ENCODE results near the gene GLIS1. TPM values are rescaled to one million over a fixed set of nuclear protein-coding genes. Genes with fewer than 3 reads are reported as not detected.
"Not testable (repeated sequence)": the region's sequence is repeated elsewhere in the genome, so short reads cannot be mapped to it uniquely, and the experiment has no call there.

Gene GLIS1
- total RNA-seq, 4 donors from 2014 or later: 0.16 to 0.27 TPM; not detected in 2

DNA sequence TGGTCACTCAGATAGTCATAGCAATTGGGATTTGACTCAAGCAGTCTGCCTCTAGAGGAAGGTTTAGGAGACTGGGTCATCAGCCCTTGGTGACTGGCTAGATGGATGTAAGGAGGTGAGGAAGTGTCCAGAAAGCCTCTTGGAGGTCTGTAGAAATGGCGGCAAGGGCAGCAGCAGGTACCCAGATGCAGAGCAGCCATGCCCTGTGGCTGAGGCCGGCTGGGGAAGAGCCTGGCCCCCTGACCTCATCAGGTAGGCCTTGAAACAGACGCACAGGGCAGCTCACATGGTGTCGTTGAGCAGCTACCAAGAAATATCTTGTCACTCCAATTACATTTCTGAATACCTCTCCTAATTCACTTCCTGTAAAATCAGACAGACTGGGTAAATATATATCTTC lies 181.6 kb downstream of the GLIS1 start:
- no peak overlapping the region for H3K27ac ChIP-seq
- no peak for TF ChIP-seq POLR2A (IDR thresholded peaks at IDR 0.05)
- TF ChIP-seq, protein P1, sequence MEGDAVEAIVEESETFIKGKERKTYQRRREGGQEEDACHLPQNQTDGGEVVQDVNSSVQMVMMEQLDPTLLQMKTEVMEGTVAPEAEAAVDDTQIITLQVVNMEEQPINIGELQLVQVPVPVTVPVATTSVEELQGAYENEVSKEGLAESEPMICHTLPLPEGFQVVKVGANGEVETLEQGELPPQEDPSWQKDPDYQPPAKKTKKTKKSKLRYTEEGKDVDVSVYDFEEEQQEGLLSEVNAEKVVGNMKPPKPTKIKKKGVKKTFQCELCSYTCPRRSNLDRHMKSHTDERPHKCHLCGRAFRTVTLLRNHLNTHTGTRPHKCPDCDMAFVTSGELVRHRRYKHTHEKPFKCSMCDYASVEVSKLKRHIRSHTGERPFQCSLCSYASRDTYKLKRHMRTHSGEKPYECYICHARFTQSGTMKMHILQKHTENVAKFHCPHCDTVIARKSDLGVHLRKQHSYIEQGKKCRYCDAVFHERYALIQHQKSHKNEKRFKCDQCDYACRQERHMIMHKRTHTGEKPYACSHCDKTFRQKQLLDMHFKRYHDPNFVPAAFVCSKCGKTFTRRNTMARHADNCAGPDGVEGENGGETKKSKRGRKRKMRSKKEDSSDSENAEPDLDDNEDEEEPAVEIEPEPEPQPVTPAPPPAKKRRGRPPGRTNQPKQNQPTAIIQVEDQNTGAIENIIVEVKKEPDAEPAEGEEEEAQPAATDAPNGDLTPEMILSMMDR (IDR thresholded peaks at IDR 0.05): no peak
- TF ChIP-seq EP300 (IDR thresholded peaks at IDR 0.05): no peak
- no peak for TF ChIP-seq POLR2AphosphoS5 (IDR thresholded peaks at IDR 0.05)
- H3K36me3 ChIP-seq: no peaks in the 10 kb centered on the region
- WGBS, 2 donors (ENCODE audit: low coverage in 1 of 2): 93 to 100% methylated on average over 3 to 4 of the region's 4 CpGs
- H3K4me1 ChIP-seq: no peaks in the 10 kb centered on the region
- no peak for ATAC-seq
- H3K9me3 ChIP-seq: no peaks in the 10 kb centered on the region
- no peak overlapping the region for H3K4me3 ChIP-seq
- H3K27me3 ChIP-seq: peaks cover 20% of the 10 kb centered on the region

DNA sequence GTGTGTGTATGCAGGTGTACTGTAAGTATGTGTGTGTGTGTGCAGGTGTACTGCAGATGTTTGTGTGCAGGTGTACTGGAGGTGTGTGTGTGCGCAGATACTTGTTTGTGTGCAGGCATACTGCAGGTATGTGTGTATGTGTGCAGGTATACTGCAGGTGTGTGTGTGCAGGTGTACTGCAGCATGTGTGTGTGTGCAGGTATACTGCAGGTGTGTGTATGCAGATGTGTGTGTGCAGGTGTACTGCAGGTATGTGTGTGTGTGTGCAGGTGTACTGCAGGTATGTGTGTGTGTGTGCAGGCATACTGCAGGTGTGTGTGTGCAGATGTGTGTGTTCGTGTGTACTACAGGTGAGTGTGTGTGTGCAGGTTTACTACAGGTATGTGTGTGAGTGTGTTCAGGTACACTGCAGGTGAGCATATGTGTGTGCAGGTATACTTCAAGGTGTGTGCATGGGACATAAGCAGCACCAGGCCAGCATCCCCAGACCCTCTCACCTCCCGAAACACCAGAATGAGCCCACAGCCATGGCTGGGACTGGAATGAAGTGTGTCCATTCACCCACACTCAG lies 182.2 kb downstream of the GLIS1 start:
- ATAC-seq: no peak
- H3K4me3 ChIP-seq: no peak overlapping the region
- 85 to 100% methylated on average over 1 to 2 of the region's 3 CpGs for WGBS, 2 donors (ENCODE audit: low coverage in 1 of 2)

DNA sequence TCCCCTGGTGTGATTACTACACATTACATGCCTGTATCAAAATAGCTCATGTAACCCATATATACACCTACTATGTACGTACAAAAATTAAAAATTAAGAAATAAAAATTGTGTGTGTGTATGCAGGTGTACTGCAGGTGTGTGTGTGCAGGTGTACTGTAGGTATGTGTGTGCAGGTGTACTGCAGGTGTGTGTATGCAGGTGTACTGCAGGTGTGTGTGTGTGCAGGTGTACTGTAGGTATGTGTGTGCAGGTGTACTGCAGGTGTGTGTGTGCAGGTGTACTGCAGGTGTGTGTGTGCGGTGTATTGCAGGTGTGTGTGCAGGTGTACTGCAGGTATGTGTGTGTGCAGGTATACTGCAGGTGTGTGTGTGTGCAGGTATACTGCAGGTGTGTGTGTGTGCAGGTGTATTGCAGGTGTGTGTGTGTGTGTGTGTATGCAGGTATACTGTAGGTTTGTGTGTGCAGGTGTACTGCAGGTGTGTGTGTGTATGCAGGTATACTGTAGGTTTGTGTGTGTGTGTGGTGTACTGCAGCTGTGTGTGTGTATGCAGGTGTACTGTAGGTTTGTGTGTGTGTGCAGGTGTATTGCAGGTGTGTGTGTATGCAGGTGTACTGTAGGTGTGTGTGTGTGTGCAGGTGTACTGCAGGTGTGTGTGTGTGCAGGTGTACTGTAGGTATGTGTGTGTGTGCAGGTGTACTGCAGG lies 183.2 kb downstream of the GLIS1 start:
- H3K4me3 ChIP-seq, H3K9me3 ChIP-seq, H3K4me1 ChIP-seq, H3K27me3 ChIP-seq, ATAC-seq, H3K36me3 ChIP-seq, H3K27ac ChIP-seq: not testable (repeated sequence)
- WGBS, 2 donors (ENCODE audit: low coverage in 1 of 2): 81 to 100% methylated on average over 1 to 2 of the region's 2 CpGs

More for the DNA sequence above, 182.2 kb downstream of the GLIS1 start:
- TF ChIP-seq EP300 (IDR thresholded peaks at IDR 0.05): no peak
- TF ChIP-seq POLR2A (IDR thresholded peaks at IDR 0.05): no peak
- TF ChIP-seq, protein P1 (IDR thresholded peaks at IDR 0.05): no peak
- TF ChIP-seq POLR2AphosphoS5 (IDR thresholded peaks at IDR 0.05): no peak
- Histone ChIP-seq H3K27ac (no peak overlapping the region), H3K9me3 (no peaks in the 10 kb centered on the region), H3K4me1 (no peaks in the 10 kb centered on the region), H3K27me3 (peaks cover 14% of the 10 kb centered on the region), H3K36me3 (no peaks in the 10 kb centered on the region)

DNA sequence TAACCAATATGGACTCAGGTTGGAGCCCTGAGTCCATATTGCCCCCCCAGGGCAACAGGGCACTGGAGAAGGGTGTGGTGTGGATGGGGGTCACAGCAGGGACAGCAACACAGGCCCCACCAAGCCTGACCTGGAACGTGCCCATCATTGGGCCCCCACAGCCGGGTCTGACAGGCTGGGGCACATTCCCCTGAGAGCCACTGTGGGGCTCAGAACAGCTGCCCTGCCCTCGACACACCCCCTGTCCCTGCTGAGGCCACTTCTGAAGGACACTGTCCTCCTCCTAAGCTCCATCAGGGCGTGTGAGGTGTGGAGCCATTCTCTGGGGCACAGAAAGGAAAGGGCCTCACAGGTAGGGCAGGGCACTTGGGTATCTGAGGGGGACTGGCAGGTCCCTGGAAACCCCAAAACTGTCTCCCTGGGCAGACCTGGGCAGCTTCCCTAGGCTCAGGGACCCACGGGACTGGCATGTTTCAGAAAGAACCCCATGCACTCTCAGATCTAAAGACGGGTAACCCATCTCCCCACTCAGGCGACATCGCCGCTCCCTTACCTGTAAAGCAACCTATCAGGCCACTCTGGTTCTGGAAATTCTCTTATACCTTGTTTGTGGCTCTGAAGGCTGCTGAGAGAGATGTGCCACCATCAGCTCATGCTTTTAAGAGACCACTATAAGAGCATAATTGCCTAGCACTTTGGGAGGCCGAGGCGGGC lies 184.2 kb downstream of the GLIS1 start:
- Histone ChIP-seq H3K27me3 (no peaks in the 10 kb centered on the region), H3K4me1 (no peaks in the 10 kb centered on the region), H3K27ac (no peak overlapping the region), H3K36me3 (no peaks in the 10 kb centered on the region), H3K4me3 (no peak overlapping the region), H3K9me3 (no peaks in the 10 kb centered on the region)
- ATAC-seq: no peak
- TF ChIP-seq POLR2A (IDR thresholded peaks at IDR 0.05) (no peak), EP300 (IDR thresholded peaks at IDR 0.05) (no peak)
- TF ChIP-seq, protein P1 (IDR thresholded peaks at IDR 0.05): no peak
- no CpG with 5 or more reads among the region's 11 CpGs for WGBS, 2 donors (ENCODE audit: low coverage in 1 of 2)

DNA sequence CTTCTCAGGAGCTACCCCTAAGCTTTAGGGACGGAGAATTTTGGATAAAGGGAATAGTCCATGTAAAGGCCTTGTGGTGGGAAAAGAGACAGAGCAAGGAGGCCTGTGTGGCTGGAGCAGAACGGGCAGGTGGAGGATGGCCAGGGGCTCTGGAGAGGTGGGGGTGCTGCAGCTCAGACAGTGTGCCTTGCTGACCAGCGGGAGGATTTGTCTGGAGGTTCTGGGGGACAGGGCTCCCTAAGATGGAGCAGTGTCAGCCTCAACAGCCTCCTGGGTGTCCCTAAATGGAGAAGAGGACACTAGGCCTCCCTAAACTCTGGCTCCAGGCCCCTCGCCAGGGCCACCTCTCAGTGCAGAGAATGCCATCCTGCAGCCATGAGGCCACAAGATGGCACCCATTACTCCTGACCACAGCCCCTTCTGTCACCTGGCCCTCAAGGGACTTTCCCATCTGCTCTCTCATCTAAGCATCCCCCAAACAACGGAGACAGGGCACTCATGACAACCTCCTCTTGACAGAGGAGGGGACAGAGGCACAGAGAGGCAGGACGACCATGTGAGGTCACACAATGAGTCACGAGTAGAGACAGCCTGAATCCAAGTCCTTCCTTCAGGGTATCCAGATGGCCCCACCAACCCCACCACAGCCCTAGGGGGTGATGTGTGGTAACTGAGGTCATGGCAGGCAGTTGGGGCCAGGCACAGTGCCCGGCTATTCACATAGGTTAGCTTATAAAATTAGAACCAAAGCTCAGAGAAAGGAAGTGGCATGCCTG lies 185.0 kb downstream of the GLIS1 start:
- Histone ChIP-seq H3K9me3 (no peaks in the 10 kb centered on the region), H3K4me1 (no peaks in the 10 kb centered on the region), H3K4me3 (no peak overlapping the region), H3K36me3 (no peaks in the 10 kb centered on the region), H3K27me3 (no peaks in the 10 kb centered on the region), H3K27ac (no peak overlapping the region)
- TF ChIP-seq POLR2A (IDR thresholded peaks at IDR 0.05) (no peak), EP300 (IDR thresholded peaks at IDR 0.05) (no peak), POLR2AphosphoS5 (IDR thresholded peaks at IDR 0.05) (no peak)
- TF ChIP-seq, protein P1 (IDR thresholded peaks at IDR 0.05): no peak
- ATAC-seq: no peak
- 89 to 90% methylated on average over 3 to 4 of the region's 8 CpGs for WGBS, 2 donors (ENCODE audit: low coverage in 1 of 2)
